GM12872 (cell line): ENCODE results near the gene AP3S2.

Experiments
- TF ChIP-seq, protein P1 (sequence below): IDR thresholded peaks from 3 replicates; pipeline ENCODE4 v1.5.1; 2011; ENCODE audit warnings: low read depth, mild to moderate bottlenecking, low read length, moderate library complexity; ENCODE audit not compliant: insufficient read depth

The AP3S2 gene

DNA sequence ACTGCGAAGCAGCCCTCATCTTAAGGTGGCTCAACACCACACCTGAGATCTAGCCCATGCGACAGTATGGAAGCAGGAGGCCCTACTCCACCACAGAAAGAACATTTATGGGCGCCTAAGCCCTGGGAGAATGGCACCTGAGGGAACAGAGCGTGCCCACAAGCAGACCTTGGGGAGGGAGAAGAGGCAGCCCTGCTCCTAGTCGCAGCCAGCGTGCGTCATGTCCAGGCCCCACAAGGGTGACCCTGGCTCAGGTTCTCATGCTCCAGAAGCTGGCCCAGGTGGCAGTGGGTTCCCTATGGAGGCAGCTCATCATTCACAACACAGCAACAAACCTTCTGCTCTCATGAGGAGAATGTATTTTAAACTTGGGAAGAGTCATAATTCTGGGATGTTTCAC, 59.8 kb downstream of the AP3S2 start:
- TF ChIP-seq, protein P1, sequence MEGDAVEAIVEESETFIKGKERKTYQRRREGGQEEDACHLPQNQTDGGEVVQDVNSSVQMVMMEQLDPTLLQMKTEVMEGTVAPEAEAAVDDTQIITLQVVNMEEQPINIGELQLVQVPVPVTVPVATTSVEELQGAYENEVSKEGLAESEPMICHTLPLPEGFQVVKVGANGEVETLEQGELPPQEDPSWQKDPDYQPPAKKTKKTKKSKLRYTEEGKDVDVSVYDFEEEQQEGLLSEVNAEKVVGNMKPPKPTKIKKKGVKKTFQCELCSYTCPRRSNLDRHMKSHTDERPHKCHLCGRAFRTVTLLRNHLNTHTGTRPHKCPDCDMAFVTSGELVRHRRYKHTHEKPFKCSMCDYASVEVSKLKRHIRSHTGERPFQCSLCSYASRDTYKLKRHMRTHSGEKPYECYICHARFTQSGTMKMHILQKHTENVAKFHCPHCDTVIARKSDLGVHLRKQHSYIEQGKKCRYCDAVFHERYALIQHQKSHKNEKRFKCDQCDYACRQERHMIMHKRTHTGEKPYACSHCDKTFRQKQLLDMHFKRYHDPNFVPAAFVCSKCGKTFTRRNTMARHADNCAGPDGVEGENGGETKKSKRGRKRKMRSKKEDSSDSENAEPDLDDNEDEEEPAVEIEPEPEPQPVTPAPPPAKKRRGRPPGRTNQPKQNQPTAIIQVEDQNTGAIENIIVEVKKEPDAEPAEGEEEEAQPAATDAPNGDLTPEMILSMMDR: no peak

DNA sequence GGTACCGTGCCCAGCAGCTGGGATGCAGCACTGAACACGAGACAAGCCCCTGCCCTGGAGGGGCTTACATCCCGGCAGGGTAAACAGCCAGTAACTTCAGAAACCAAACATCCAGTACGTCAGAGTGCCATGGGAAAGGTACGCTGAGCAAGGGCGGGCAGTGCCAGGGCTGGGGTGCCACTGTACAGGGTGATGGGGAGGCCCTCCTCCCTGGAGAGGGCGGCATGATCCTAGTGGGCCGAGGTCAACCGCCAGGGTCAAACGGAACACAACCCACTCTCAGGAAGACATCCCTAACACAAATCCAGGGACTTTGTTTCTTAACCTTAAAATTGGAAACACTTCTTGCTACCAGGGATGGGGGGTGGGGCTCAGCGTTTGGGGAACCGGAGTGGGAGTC, 63.2 kb downstream of the AP3S2 start:
- TF ChIP-seq, protein P1: no peak

DNA sequence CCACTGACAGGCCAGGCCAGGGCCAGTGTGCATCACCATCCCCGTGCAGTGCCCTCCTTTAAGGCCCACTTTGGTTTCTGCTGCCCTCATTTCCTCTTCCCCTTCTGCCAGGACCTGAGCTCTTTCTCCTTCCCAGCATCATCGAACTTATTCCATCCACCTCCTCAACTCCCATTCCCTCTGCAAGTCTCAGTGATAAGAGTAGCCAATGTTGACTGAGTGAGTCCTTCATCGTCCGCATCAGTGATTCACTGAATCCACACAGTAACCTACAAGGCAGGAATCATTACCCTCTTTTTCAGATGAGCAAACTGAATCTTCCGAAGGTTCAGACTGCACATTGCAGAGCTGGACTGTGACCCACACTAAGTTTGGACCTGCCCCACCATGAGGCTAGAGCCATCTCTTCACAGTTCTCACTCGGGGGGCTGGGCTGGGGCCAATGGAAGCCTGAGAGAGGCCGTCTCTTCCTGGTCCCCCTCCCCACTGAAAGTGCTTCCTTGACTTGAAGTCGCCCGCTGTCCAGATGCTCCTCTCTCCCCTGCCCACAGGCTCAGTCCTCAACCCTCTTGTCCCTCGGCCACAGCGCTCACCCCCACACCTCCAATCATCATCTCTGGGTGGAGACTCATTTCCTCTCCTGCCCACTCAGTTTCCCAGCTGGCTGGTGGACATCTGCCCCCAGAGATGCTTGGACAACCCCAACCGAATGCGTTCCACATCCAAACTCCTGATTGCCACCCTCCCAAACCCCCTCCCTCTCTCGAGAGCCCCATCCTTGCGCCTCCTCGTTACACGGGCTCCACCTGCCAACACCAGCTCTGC, 64.0 kb downstream of the AP3S2 start:
- TF ChIP-seq, protein P1: no peak

DNA sequence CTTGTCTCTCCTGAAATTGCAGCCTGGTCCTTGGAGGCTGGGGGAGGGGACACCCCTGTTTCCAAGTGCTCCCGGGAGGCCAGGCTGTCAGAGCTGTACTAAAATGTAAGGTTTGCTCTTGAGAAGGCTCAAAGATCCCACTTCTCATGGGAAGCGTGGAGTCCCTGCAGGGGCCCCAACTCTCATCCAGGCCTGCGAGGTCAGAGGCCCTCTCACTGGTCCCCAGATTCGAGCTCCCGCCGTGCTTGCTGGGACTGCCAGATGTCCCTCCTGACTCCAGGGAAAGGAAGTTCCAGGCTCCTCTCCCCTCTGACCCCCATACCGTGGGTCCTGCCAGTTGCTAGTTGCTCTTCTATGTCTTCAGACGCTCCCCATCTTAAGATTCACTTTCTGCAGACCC, 64.6 kb downstream of the AP3S2 start:
- TF ChIP-seq, protein P1: no peak

DNA sequence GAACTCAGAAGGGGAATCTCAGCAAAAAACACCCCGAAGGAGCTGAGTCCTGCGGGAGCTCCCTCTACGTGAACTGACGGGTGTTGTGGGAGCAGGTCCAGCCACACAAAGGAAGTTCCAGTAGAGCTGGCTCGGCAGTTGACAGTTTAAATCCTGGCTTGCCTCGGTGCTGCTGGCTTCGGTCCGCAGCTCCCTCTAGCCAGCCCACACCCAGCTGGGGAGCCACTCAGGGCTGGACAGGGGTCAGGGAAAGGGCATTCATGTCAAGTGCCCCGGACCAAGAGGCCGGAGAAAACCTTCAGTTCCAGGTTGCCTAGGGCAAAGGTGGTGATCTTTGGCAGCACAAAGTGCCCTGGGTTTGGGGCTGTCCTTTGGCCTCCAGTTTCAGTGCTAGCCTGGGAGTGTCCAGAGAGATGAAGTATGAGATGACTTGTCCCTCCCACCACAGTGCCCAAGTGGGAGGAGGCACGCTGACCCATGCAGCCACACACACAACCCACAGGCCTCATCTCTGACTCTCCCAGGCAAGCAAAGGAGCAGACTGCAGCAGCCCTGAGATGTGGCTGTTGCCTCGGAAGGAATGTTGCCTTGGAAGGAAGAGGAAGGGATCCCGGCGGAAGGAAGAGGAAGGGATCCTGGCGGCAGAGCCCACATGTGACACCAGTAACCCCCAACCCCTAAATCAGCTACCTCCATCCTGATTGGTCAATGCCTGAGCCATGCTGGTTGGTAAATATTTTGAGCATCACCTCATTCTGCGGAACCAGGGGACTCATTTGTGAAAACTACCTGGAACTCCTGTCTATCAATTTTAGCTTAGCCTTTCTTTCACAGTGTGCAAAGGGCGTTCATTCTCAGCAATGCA, 65.3 kb downstream of the AP3S2 start:
- TF ChIP-seq, protein P1: no peak

DNA sequence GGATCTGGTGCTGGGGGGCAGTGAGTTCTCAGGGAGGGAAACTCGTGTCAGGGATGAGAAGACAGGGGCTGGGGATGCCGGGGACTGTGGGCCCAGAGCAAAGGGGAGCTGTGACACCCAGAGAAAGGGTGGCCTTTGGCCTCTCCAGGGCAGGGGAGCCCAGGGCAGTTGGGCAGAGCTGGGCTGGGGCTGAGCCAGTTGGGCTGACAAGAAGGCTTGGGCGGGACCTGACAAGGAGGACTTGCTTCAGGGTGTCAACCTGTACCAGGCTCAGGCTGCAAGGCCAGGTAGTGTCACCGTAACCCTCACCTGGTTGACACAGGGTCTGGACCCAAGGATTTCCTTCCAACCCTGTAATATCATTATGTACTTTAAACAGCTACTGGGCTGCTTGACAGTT, 66.0 kb downstream of the AP3S2 start:
- TF ChIP-seq, protein P1: no peak
